ENCODE results near the gene PRKAG1. TPM values are rescaled to one million over a fixed set of nuclear protein-coding genes. Genes with fewer than 3 reads are reported as not detected.

PRKAG1 gene
- total RNA-seq, 1 experiment from 2014 or later, result 57.3 TPM

DNA sequence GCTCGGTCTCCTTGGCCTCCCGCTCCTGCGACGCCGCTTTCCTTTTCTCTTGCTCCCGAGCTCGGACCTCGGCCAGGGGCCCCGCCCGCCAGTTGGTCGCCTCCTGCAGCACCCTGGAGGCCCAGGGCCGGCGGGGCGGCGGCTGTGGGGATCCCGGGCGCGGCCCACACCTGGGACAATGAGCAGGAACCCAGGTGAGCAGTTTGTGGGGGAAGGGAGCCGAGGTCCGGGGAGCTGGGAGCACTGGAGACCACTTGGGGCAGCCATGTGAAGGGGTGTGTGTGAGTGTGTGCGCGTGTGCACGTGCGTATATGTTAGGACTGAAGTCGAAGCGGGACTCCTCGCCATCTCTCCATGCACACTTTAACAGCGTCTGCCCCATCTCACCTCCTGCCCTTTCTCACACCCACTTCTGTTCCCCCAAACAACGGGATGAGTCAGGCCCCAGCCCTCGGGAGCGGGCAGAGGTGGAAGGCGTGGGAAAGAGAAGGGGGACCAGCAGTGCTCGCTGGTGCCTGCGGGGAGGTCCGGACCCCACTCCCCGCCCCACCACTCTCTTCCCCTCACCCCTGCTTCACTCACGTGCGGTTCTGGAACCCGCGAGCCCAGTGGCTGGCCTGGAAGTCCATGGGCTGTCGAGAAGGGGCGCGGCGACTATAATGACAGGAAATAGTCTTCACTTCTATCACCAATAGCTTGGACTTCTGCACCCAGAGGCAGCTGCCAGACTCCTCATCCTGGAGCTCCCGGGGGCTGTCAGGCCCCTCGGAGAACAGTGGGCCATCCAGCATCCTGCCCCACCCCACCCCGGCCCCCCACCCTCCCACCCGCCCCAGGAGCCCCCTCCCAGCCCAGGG, 19.9 kb downstream of the PRKAG1 start:
- CTCF ChIA-PET, result interaction anchor here (1.1 to 1.9 kb wide), 2 partner anchors 11 to 16 kb away, joined by 4 to 11 read pairs; no protein-coding TSS in a partner anchor
- TF ChIP-seq TCF7L2 (IDR thresholded peaks at IDR 0.05; ENCODE audit: low read depth, low read length) (no peak), CTCF (IDR thresholded peaks at IDR 0.05) (no peak), SIN3A (IDR thresholded peaks at IDR 0.05; ENCODE audit: borderline replicate concordance, insufficient read depth, low read depth, low read length) (no peak), POLR2AphosphoS5 (IDR thresholded peaks at IDR 0.05; ENCODE audit: low read depth, low read length) (no peak), REST (IDR thresholded peaks at IDR 0.05; ENCODE audit: insufficient read depth in 1 of 2, low read depth in 2 of 2, low read length in 1 of 2) (no peak)
- POLR2A ChIA-PET, result no interaction called here
- intact Hi-C loops (cut with micrococcal nuclease; ENCODE audit: unreplicated experiment) (no loop called here), in situ Hi-C loops (cut with HindIII; ENCODE audit: low pct_unique_long_range_greater_than_20kb, low sequenced_read_pairs) (no loop called here)
- Histone ChIP-seq H3K27ac (ENCODE audit: low read length) (peak overlapping the region; percentile 31; the same call in 1 of the 2 replicates), H3K27me3 (ENCODE audit: control insufficient read depth, insufficient read depth, low read length) (no peaks in the 10 kb centered on the region), H3K36me3 (ENCODE audit: control insufficient read depth, insufficient read depth, low read length) (no peaks in the 10 kb centered on the region), H3K9me3 (ENCODE audit: control insufficient read depth, insufficient read depth, low read depth, low read length) (no peaks in the 10 kb centered on the region), H3K4me3 (ENCODE audit: low read depth in 2 of 2, low read length in 2 of 2) (peak overlapping the region; percentile 49 to 71), H3K4me1 (ENCODE audit: control insufficient read depth, insufficient read depth, low read length) (peaks cover 12% of the 10 kb centered on the region)
- BruUV-seq (replicated peaks), result no TSS peak
- ATAC-seq, result peak; percentile 48
- DNase-seq (ENCODE audit: low read depth, low spot score), result no peak

DNA sequence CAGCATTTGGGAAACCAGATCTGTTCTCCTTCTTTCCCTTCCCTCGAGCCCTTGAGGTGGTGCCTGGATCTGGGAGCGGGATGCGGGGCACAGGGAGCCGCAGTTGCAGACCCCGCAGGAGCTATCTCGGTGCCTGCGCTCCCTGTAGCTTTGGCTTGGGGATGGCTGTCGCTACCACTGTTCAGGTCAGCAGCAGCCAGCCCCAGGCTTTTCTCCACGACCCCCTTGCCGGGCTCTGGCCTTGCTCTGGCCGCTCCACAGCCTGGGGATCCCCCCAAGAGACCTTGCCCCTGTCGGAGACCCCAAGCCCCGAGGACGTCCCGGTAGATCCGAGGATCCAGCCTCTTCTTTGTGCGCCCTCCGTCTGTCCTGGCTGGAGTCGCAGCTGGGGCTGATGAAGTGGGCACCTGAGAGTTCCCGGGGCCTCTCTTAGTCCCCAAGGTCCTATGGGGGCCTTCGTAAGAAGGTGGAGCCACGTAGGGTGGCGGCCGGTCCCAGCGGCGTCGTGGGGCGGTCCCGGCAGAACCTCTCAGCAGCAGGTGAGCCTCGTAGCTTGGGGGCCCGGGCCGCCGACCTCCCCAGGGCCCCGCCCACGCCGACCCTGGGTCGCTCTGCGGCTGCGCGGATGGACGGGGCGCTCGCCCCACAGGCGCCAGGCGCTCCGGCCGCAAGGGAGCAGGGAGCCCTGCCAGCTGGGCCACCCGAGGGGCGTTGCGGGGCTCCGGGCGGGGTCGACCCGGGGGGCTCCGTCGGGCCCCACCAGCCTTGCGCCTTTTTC, 20.7 kb downstream of the PRKAG1 start:
- ChIA-PET CTCF (interaction anchor here (1.1 to 1.9 kb wide), 2 partner anchors 10 to 15 kb away, joined by 4 to 11 read pairs; no protein-coding TSS in a partner anchor), POLR2A (interaction anchor here (0.6 to 1.1 kb wide), 3 partner anchors 10 to 14 kb away, joined by 3 to 5 read pairs (median 3); no protein-coding TSS in a partner anchor)
- in situ Hi-C loops (cut with HindIII; ENCODE audit: low pct_unique_long_range_greater_than_20kb, low sequenced_read_pairs) (no loop called here), intact Hi-C loops (cut with micrococcal nuclease; ENCODE audit: unreplicated experiment) (no loop called here)
- Histone ChIP-seq H3K36me3 (ENCODE audit: control insufficient read depth, insufficient read depth, low read length) (no peaks in the 10 kb centered on the region), H3K4me3 (ENCODE audit: low read depth in 2 of 2, low read length in 2 of 2) (peak overlapping the region; percentile 49 to 71), H3K27ac (ENCODE audit: low read length) (peak overlapping the region; percentile 31; the same call in 1 of the 2 replicates), H3K4me1 (ENCODE audit: control insufficient read depth, insufficient read depth, low read length) (peaks cover 12% of the 10 kb centered on the region), H3K27me3 (ENCODE audit: control insufficient read depth, insufficient read depth, low read length) (no peaks in the 10 kb centered on the region), H3K9me3 (ENCODE audit: control insufficient read depth, insufficient read depth, low read depth, low read length) (no peaks in the 10 kb centered on the region)
- peak; percentile 73 for ATAC-seq
- no TSS peak for BruUV-seq (replicated peaks)
- TF ChIP-seq REST (IDR thresholded peaks at IDR 0.05; ENCODE audit: insufficient read depth in 1 of 2, low read depth in 2 of 2, low read length in 1 of 2) (no peak), CTCF (IDR thresholded peaks at IDR 0.05) (0 out of 2 replicates have a peak, but pooled peaks have one; percentile 25)
- DNase-seq (ENCODE audit: low read depth, low spot score), result no peak

Data from Panc1 (cell line).